Stimulated activated CD8-positive, alpha-beta memory T cell treated with anti-CD3 and anti-CD28 coated beads, Interleukin-15, amount 100 ng/mL, for 1 hour (primary cell): ENCODE measurements around the gene RIMBP3C.
"Not testable (repeated sequence)": the region's sequence is repeated elsewhere in the genome, so short reads cannot be mapped to it uniquely, and the experiment has no call there.

Experiments used
- DNase-seq: peaks from one replicate; pipeline ENCODE4 v3.0.0-alpha.2; 2020; ENCODE audit warnings: low read depth

RIMBP3C gene

DNA sequence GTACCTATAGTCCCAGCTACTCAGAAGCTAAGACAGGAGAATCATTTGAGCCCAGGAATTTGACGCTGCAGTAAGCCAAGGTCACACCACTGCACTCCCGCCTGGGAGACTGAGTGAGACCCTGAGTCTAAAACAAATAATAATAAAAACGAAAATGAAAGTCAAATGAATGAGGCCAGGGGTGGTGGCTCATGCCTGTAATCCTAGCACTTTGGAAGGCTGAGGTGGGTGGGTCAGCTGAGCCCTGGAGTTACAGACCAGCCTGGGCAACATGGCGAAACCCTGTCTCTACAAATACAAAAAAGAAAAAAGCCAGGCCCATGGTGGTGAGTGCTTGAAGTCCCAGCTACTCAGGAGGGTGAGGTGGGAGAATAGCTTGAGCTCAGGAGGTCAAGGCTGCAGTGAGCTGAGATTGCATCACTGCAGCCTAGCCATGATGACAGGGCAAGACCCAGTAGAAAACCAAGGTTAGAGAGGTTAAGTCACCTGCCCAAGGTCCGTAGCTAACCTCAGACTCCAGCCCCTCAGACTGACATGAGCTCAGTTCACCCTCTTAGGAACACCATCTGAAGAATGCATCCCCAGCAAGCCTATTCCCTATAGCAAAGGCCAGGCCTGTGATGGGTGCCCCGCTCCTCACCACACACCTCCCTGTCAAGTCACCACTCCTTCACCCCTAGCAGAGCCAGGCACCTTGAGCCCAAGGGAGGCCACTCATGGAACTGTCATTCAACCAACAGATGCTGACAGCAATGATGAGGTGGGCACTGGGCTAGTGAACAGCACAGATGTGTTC lies 24.4 kb downstream of the RIMBP3C start:
- not testable (repeated sequence) for DNase-seq

DNA sequence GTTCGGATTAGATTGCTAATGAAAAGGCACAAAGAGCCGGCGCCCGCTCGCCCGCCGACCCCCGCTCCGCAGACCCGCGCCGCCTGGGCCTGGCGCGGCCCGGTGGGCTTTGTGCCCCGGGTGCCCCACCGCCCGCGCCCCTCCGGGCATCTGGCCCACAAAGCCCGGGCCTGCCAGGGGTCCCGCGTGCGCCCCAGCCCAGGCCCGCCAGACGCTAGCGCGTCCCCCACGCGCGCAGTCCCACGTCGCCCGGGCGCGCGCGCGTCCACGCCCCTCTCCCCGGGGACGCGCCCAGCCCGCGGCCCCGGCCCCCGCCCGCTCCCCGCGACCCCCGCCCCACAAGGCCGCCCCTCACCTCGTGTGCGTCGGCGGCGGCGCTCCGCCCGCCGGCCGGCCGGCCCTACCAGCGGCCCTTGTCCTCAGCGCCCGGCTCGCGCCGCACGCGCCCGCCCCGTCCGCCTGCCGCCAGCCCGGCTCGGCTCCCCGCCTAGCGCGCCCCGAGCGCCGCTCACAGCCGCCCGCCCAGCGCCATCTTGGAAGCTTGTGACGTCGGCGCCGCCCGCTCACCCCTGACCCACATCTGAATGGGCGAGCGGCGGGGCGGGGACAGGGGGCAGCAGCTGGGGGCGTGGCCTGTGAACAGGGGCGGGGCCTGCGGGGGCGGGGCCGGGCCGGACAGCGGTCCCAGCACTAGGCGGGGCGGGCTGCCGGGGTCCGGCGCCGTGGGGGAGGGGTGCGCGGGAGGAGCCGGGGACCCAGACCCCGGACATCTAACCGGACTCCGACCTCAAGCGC lies 34.1 kb downstream of the RIMBP3C start:
- not testable (repeated sequence) for DNase-seq

DNA sequence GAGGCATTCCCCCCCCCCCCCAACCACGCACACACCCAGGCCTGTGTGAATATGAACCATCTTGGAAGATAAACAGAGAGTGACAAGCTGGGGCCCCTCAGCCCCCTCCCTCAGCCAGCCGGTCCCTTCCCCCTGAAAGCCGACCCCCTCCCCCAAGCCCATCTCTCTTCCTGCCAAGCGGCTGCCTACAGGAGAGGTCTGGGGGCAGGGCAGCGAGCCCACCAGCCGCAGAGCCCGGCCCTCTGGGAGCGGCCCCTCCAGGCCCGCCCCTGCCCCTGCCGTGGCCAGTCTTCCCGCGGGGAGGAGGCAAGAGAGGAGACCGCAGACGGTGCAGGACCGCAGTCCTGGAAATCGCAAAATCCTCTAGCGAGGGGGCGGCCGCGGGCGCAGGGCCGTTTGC lies 34.7 kb downstream of the RIMBP3C start:
- not testable (repeated sequence) for DNase-seq

DNA sequence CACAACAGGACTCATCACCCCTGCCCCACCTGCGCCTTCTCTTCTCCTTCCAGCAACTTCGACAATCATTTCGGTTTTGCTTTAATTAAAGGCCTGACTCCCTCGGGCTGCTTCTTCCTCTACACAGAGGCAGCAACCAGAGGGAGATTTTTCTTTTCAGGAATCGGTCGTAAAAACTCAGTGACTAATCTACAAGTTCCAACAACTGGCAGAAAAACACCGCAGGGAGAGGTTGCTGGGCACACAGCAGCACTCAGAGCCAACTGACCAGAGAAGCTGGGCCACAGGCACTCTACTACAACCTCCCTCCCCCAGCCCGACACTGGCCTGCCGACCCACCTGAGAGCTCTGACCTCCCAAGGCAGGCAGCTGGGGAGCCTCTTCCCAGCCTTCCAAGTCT lies 36.0 kb downstream of the RIMBP3C start:
- not testable (repeated sequence) for DNase-seq

GRCh38 chr22:21514117-21514516 lies 37.1 kb downstream of the RIMBP3C start:
- DNase-seq: not testable (repeated sequence)

- DNase-seq: not testable (repeated sequence)
Measured at GRCh38 chr22:21512022-21512421, 39.2 kb downstream of the RIMBP3C start.

GRCh38 chr22:21510397-21510796 lies 40.9 kb downstream of the RIMBP3C start:
- DNase-seq: not testable (repeated sequence)

GRCh38 chr22:21499623-21500506 lies 51.4 kb downstream of the RIMBP3C start:
- DNase-seq: not testable (repeated sequence)

DNA sequence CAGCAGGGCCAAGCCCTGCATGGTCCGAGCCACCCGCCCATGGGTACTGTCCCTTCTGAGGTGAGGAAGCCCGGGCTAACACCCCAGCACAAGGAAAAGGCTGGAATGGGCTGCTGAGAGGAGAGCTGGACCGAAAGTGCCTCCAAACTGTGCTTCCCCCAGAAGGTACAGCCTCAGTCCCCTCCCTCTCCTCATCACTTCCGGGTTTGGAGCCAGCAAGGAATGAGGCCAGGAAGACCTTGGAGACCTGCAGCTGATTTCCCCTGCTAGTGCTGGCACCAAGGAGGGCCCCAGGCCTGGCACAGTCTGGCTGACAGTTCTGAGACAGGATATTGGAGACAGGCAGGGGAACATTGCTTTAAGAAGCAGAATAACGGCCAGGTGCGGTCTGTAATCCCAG lies 52.8 kb downstream of the RIMBP3C start:
- DNase-seq: not testable (repeated sequence)

DNA sequence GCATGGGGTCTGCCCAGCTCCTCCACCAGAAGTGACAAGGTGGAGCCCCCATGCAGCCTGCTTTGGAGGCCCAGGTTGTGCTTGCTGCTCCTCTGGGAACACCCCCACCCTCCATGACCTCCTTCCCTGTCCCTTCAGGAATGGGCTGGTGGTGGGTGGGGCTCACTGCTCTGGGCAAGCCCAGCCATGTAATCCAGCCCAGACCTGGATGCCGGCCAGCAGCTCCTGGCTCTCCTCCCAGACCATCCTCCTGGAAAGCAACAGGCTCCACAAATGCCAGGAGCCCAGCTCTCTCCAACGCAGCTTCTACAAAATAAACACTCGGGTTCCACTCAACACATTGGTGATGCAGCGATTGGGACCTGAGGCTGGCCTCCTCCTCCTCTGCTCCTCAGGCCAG lies 53.3 kb downstream of the RIMBP3C start:
- DNase-seq: not testable (repeated sequence)
